ENCODE data around the gene CCDC12. TPM values are rescaled to one million over a fixed set of nuclear protein-coding genes. Genes with fewer than 3 reads are reported as not detected.

The CCDC12 gene
- total and polyA plus RNA-seq, 2 donors (not counting 1 experiment from before 2014, with no cell fraction given): 84.0 to 97.3 TPM

GRCh38 chr3:46930166-46930944 is 46.2 kb downstream of the CCDC12 start:
- H3K9me3 Mint-ChIP-seq (ENCODE audit: insufficient read depth): peaks cover 3% of the 10 kb centered on the region
- Histone ChIP-seq H2AFZ (ENCODE audit: insufficient read depth, low read depth, low read length, poor library complexity, severe bottlenecking) (no peak overlapping the region), H4K20me1 (ENCODE audit: control insufficient read depth, insufficient read depth, low read length, poor library complexity, severe bottlenecking) (peaks cover 15% of the 10 kb centered on the region), H3K27ac (ENCODE audit: low read length in 2 of 2) (peak overlapping the region; percentile 85 to 92), H3K9me3 (ENCODE audit: control extremely low read depth in 1 of 3, control insufficient read depth in 2 of 3, insufficient read depth in 1 of 3, low read length in 2 of 3) (peaks cover 2 to 9% (median 7%) of the 10 kb centered on the region in 3 donors), H3K4me1 (ENCODE audit: control insufficient read depth in 2 of 2, insufficient read depth in 2 of 2, low read length in 2 of 2) (peaks cover 91 to 99% of the 10 kb centered on the region in 2 donors), H3K4me2 (replicated peaks; ENCODE audit: low read depth, low read length, poor library complexity, severe bottlenecking) (peak overlapping the region; percentile 68), H3K36me3 (replicated peaks in 1 of 2; ENCODE audit: control extremely low read depth in 1 of 2, control insufficient read depth in 1 of 2, extremely low read depth in 1 of 2, insufficient read depth in 2 of 2, low read length in 1 of 2) (peaks cover 1 to 24% of the 10 kb centered on the region in 2 experiments), H3K79me2 (ENCODE audit: control insufficient read depth, insufficient read depth, low read length) (peaks cover 68% of the 10 kb centered on the region), H3K4me3 (ENCODE audit: control extremely low read depth in 1 of 5, extremely low read depth in 1 of 5, insufficient read depth in 1 of 5, low read depth in 2 of 5, low read length in 4 of 5) (peak overlapping the region in 1 of 5 experiments; percentile 28), H3K27me3 (replicated peaks in 1 of 4; ENCODE audit: control extremely low read depth in 1 of 4, control insufficient read depth in 3 of 4, insufficient read depth in 4 of 4, low read length in 3 of 4) (no peaks in the 10 kb centered on the region), H3K9ac (ENCODE audit: low read length) (peak overlapping the region; percentile 37)
- DNase-seq: peak; percentile 48
- peaks cover 92% of the 10 kb centered on the region for H3K4me1 Mint-ChIP-seq
- no peaks in the 10 kb centered on the region for H3K27me3 Mint-ChIP-seq
- TF ChIP-seq EZH2 (IDR thresholded peaks at IDR 0.05; ENCODE audit: borderline replicate concordance, insufficient read depth, low read depth, low read length, poor library complexity, severe bottlenecking) (no peak), CTCF (IDR thresholded peaks at IDR 0.05) (no peak)
- intact Hi-C loops (cut with micrococcal nuclease): loop anchor here (1.0 to 2.0 kb wide), 2 partner anchors 8 to 22 kb away; no protein-coding TSS in a partner anchor
- WGBS (ENCODE audit: insufficient coverage): 28% methylated on average over 7 of the region's 9 CpGs
- no peak for ATAC-seq (ENCODE audit: low read depth)
- peak overlapping the region; percentile 94 for H3K27ac Mint-ChIP-seq
- CTCF ChIA-PET: interaction anchor here (0.5 to 13.6 kb wide), 12 partner anchors 8 to 235 kb away, joined by 3 to 146 read pairs (median 3); partner anchors contain the start of gene NBEAL2
- H3K4me3 Mint-ChIP-seq: peak overlapping the region; percentile 76
- POLR2A ChIA-PET: interaction anchor here (0.5 to 2.1 kb wide), 7 partner anchors 28 to 450 kb away, joined by 3 to 9 read pairs (median 4); partner anchors contain the start of genes CCDC12 and NBEAL2

Measured in B cell (primary cell).